Measurements from ENCODE around the gene CTIF.
A peak's percentile ranks its signal among the peaks of the same experiment; 100 is the strongest.
"Not testable (repeated sequence)": the region's sequence is repeated elsewhere in the genome, so short reads cannot be mapped to it uniquely, and the experiment has no call there.

Gene CTIF

GRCh38 chr18:48811977-48812451 is 273.2 kb downstream of the CTIF start:
- not testable (repeated sequence) for DNase-seq

- DNase-seq, result no peak
Observed at GRCh38 chr18:48813321-48813720, 274.5 kb downstream of the CTIF start.

- no peak for DNase-seq
Observed at GRCh38 chr18:48813833-48814489, 275.1 kb downstream of the CTIF start.

GRCh38 chr18:48814490-48815178 is 275.8 kb downstream of the CTIF start:
- DNase-seq, result no peak

- DNase-seq, result no peak
Observed at GRCh38 chr18:48815179-48815515, 276.3 kb downstream of the CTIF start.

- no peak for DNase-seq
Observed at GRCh38 chr18:48815581-48816324, 276.9 kb downstream of the CTIF start.

GRCh38 chr18:48816554-48816953 is 277.7 kb downstream of the CTIF start:
- DNase-seq, result no peak

GRCh38 chr18:48817021-48817461 is 278.2 kb downstream of the CTIF start:
- no peak for DNase-seq

GRCh38 chr18:48818329-48819254 is 279.8 kb downstream of the CTIF start:
- DNase-seq, result no peak

GRCh38 chr18:48819276-48819675 is 280.4 kb downstream of the CTIF start:
- no peak for DNase-seq

- no peak for DNase-seq
Observed at GRCh38 chr18:48819781-48820482, 281.1 kb downstream of the CTIF start.

- DNase-seq, result no peak
Observed at GRCh38 chr18:48820483-48821250, 281.8 kb downstream of the CTIF start.

GRCh38 chr18:48821251-48821590 is 282.4 kb downstream of the CTIF start:
- no peak for DNase-seq

GRCh38 chr18:48821845-48822244 is 283.0 kb downstream of the CTIF start:
- DNase-seq, result no peak

- no peak for DNase-seq
Observed at GRCh38 chr18:48824231-48824970, 285.6 kb downstream of the CTIF start.

- no peak for DNase-seq
Observed at GRCh38 chr18:48825101-48825745, 286.4 kb downstream of the CTIF start.

- DNase-seq, result no peak
Observed at GRCh38 chr18:48826271-48826670, 287.4 kb downstream of the CTIF start.

- DNase-seq, result no peak
Observed at GRCh38 chr18:48826806-48827205, 288.0 kb downstream of the CTIF start.

- DNase-seq, result peak; percentile 56
Observed at GRCh38 chr18:48827291-48828193, 288.7 kb downstream of the CTIF start.

Data from DMS79 (cell line).